ENCODE results near the gene PRR23E.

PRR23E gene

GRCh38 chr3:127165694-127166485 lies 27.0 kb upstream of the PRR23E start:
- H3K27ac ChIP-seq (ENCODE audit: low read length) = no peak overlapping the region
- H3K36me3 ChIP-seq (ENCODE audit: control insufficient read depth in 1 of 2, insufficient read depth in 2 of 2, low read length in 2 of 2) = no peaks in the 10 kb centered on the region
- H3K4me1 ChIP-seq (ENCODE audit: control insufficient read depth in 1 of 2, insufficient read depth in 2 of 2, low read length in 2 of 2) = no peaks in the 10 kb centered on the region
- no peak overlapping the region for H3K4me3 ChIP-seq (ENCODE audit: low read depth in 1 of 2, low read length in 2 of 2)
- no peaks in the 10 kb centered on the region for H3K9me3 ChIP-seq (ENCODE audit: control insufficient read depth in 1 of 2, low read length in 2 of 2)
- no peaks in the 10 kb centered on the region for H3K27me3 ChIP-seq (ENCODE audit: low read depth, low read length)

GRCh38 chr3:127166501-127167065 lies 26.3 kb upstream of the PRR23E start:
- no peaks in the 10 kb centered on the region for H3K4me1 ChIP-seq (ENCODE audit: control insufficient read depth in 1 of 2, insufficient read depth in 2 of 2, low read length in 2 of 2)
- no peaks in the 10 kb centered on the region for H3K27me3 ChIP-seq (ENCODE audit: low read depth, low read length)
- no peaks in the 10 kb centered on the region for H3K9me3 ChIP-seq (ENCODE audit: control insufficient read depth in 1 of 2, low read length in 2 of 2)
- H3K36me3 ChIP-seq (ENCODE audit: control insufficient read depth in 1 of 2, insufficient read depth in 2 of 2, low read length in 2 of 2) = no peaks in the 10 kb centered on the region
- no peak overlapping the region for H3K4me3 ChIP-seq (ENCODE audit: low read depth in 1 of 2, low read length in 2 of 2)
- H3K27ac ChIP-seq (ENCODE audit: low read length) = no peak overlapping the region

- Histone ChIP-seq H3K36me3 (ENCODE audit: control insufficient read depth in 1 of 2, insufficient read depth in 2 of 2, low read length in 2 of 2) (no peaks in the 10 kb centered on the region), H3K27ac (ENCODE audit: low read length) (no peak overlapping the region), H3K27me3 (ENCODE audit: low read depth, low read length) (no peaks in the 10 kb centered on the region), H3K4me3 (ENCODE audit: low read depth in 1 of 2, low read length in 2 of 2) (no peak overlapping the region), H3K4me1 (ENCODE audit: control insufficient read depth in 1 of 2, insufficient read depth in 2 of 2, low read length in 2 of 2) (no peaks in the 10 kb centered on the region), H3K9me3 (ENCODE audit: control insufficient read depth in 1 of 2, low read length in 2 of 2) (no peaks in the 10 kb centered on the region)
Measured at GRCh38 chr3:127167315-127168043, 25.5 kb upstream of the PRR23E start.

GRCh38 chr3:127168271-127168670 lies 24.7 kb upstream of the PRR23E start:
- H3K9me3 ChIP-seq (ENCODE audit: control insufficient read depth in 1 of 2, low read length in 2 of 2) = no peaks in the 10 kb centered on the region
- no peak overlapping the region for H3K27ac ChIP-seq (ENCODE audit: low read length)
- H3K36me3 ChIP-seq (ENCODE audit: control insufficient read depth in 1 of 2, insufficient read depth in 2 of 2, low read length in 2 of 2) = no peaks in the 10 kb centered on the region
- no peaks in the 10 kb centered on the region for H3K27me3 ChIP-seq (ENCODE audit: low read depth, low read length)
- no peak overlapping the region for H3K4me3 ChIP-seq (ENCODE audit: low read depth in 1 of 2, low read length in 2 of 2)
- H3K4me1 ChIP-seq (ENCODE audit: control insufficient read depth in 1 of 2, insufficient read depth in 2 of 2, low read length in 2 of 2) = peaks cover 0 to 2% of the 10 kb centered on the region in 2 donors

- H3K4me3 ChIP-seq (ENCODE audit: low read depth in 1 of 2, low read length in 2 of 2) = no peak overlapping the region
- no peaks in the 10 kb centered on the region for H3K27me3 ChIP-seq (ENCODE audit: low read depth, low read length)
- H3K9me3 ChIP-seq (ENCODE audit: control insufficient read depth in 1 of 2, low read length in 2 of 2) = no peaks in the 10 kb centered on the region
- no peak overlapping the region for H3K27ac ChIP-seq (ENCODE audit: low read length)
- peaks cover 0 to 2% of the 10 kb centered on the region in 2 donors for H3K4me1 ChIP-seq (ENCODE audit: control insufficient read depth in 1 of 2, insufficient read depth in 2 of 2, low read length in 2 of 2)
- no peaks in the 10 kb centered on the region for H3K36me3 ChIP-seq (ENCODE audit: control insufficient read depth in 1 of 2, insufficient read depth in 2 of 2, low read length in 2 of 2)
Measured at GRCh38 chr3:127170814-127171213, 22.1 kb upstream of the PRR23E start.

DNA sequence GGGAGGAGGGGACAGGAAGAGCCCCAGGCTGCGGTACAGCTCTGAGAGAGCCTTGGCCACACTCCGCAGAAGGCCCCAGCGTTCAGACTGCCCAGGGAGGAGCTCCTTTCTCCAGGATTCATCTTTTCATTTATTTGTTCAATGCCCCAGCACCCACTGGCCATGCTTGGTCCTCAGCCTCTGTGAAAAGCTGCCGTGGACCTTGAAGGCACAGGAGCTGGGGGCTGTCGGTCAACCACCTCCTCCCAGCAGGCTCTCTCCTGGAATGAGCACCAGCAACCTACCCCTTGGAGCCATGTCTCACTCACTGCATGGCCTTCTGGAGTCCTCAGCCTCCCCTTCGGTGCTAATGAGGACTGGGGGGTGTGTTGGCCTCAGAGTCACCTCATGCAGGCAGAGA lies 21.6 kb upstream of the PRR23E start:
- H3K27me3 ChIP-seq (ENCODE audit: low read depth, low read length) = no peaks in the 10 kb centered on the region
- no peak overlapping the region for H3K27ac ChIP-seq (ENCODE audit: low read length)

DNA sequence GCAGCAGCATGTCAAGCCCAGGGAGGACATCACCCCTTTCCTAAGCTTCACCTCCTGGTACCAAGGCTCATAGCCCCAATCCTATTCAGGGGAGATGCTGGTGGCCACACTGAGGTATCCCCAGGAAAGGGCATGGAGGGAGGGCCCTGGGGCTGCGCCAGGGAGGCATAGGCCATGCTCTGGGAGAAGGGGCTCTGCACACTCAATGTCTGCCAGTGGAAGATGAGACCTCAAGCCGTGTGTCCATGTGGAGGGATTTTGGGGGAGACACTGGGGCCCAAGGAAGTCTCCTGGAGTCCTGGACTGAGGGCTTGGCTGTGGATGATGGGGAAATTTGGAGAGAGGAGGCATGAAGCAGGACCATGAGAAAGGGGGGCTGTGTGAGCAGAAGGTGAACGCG lies 21.2 kb upstream of the PRR23E start:
- Histone ChIP-seq H3K27ac (ENCODE audit: low read length) (no peak overlapping the region), H3K4me1 (ENCODE audit: control insufficient read depth in 1 of 2, insufficient read depth in 2 of 2, low read length in 2 of 2) (peaks cover 0 to 2% of the 10 kb centered on the region in 2 donors), H3K36me3 (ENCODE audit: control insufficient read depth in 1 of 2, insufficient read depth in 2 of 2, low read length in 2 of 2) (no peaks in the 10 kb centered on the region), H3K27me3 (ENCODE audit: low read depth, low read length) (no peaks in the 10 kb centered on the region), H3K4me3 (ENCODE audit: low read depth in 1 of 2, low read length in 2 of 2) (no peak overlapping the region), H3K9me3 (ENCODE audit: control insufficient read depth in 1 of 2, low read length in 2 of 2) (no peaks in the 10 kb centered on the region)

More for the DNA sequence above, 21.6 kb upstream of the PRR23E start:
- H3K9me3 ChIP-seq (ENCODE audit: control insufficient read depth in 1 of 2, low read length in 2 of 2) = no peaks in the 10 kb centered on the region
- peaks cover 0 to 2% of the 10 kb centered on the region in 2 donors for H3K4me1 ChIP-seq (ENCODE audit: control insufficient read depth in 1 of 2, insufficient read depth in 2 of 2, low read length in 2 of 2)
- H3K36me3 ChIP-seq (ENCODE audit: control insufficient read depth in 1 of 2, insufficient read depth in 2 of 2, low read length in 2 of 2) = no peaks in the 10 kb centered on the region
- no peak overlapping the region for H3K4me3 ChIP-seq (ENCODE audit: low read depth in 1 of 2, low read length in 2 of 2)

GRCh38 chr3:127172211-127172610 lies 20.7 kb upstream of the PRR23E start:
- Histone ChIP-seq H3K9me3 (ENCODE audit: control insufficient read depth in 1 of 2, low read length in 2 of 2) (no peaks in the 10 kb centered on the region), H3K27me3 (ENCODE audit: low read depth, low read length) (no peaks in the 10 kb centered on the region), H3K4me1 (ENCODE audit: control insufficient read depth in 1 of 2, insufficient read depth in 2 of 2, low read length in 2 of 2) (peaks cover 0 to 2% of the 10 kb centered on the region in 2 donors), H3K36me3 (ENCODE audit: control insufficient read depth in 1 of 2, insufficient read depth in 2 of 2, low read length in 2 of 2) (no peaks in the 10 kb centered on the region), H3K27ac (ENCODE audit: low read length) (no peak overlapping the region), H3K4me3 (ENCODE audit: low read depth in 1 of 2, low read length in 2 of 2) (no peak overlapping the region)

- Histone ChIP-seq H3K4me1 (ENCODE audit: control insufficient read depth in 1 of 2, insufficient read depth in 2 of 2, low read length in 2 of 2) (peaks cover 0 to 2% of the 10 kb centered on the region in 2 donors), H3K27me3 (ENCODE audit: low read depth, low read length) (no peaks in the 10 kb centered on the region), H3K4me3 (ENCODE audit: low read depth in 1 of 2, low read length in 2 of 2) (no peak overlapping the region), H3K27ac (ENCODE audit: low read length) (no peak overlapping the region), H3K9me3 (ENCODE audit: control insufficient read depth in 1 of 2, low read length in 2 of 2) (no peaks in the 10 kb centered on the region), H3K36me3 (ENCODE audit: control insufficient read depth in 1 of 2, insufficient read depth in 2 of 2, low read length in 2 of 2) (no peaks in the 10 kb centered on the region)
Measured at GRCh38 chr3:127172781-127173515, 20.0 kb upstream of the PRR23E start.

- Histone ChIP-seq H3K4me1 (ENCODE audit: control insufficient read depth in 1 of 2, insufficient read depth in 2 of 2, low read length in 2 of 2) (peaks cover 0 to 2% of the 10 kb centered on the region in 2 donors), H3K36me3 (ENCODE audit: control insufficient read depth in 1 of 2, insufficient read depth in 2 of 2, low read length in 2 of 2) (no peaks in the 10 kb centered on the region), H3K27me3 (ENCODE audit: low read depth, low read length) (no peaks in the 10 kb centered on the region), H3K9me3 (ENCODE audit: control insufficient read depth in 1 of 2, low read length in 2 of 2) (no peaks in the 10 kb centered on the region), H3K4me3 (ENCODE audit: low read depth in 1 of 2, low read length in 2 of 2) (no peak overlapping the region), H3K27ac (ENCODE audit: low read length) (no peak overlapping the region)
Measured at GRCh38 chr3:127173516-127174166, 19.3 kb upstream of the PRR23E start.
